Stimulated activated naive B cell treated with anti-CD40 and anti-IgM and Interleukin-4, amounts not matched to agents 10 μg/mL and 1 μg/mL and 100 μg/mL, for 72 hours (primary cell): ENCODE results near the gene SERPINB7.
A peak's percentile ranks its signal among the peaks of the same experiment; 100 is the strongest.

Experiments
- ATAC-seq, 2 donors: fragments of 150-1000 bp; cut with Tn5 transposase; replicated peaks; 2 replicates each; pipeline ENCODE4 v1.10.0; 2021; ENCODE audit warnings: moderate library complexity in 1 of 2
- DNase-seq: peaks from one replicate; pipeline ENCODE4 v3.0.0; 2021
- H3K27ac Mint-ChIP-seq: one replicate; pipeline ENCODE4 v1.8.0; 2022; ENCODE audit warnings: mild to moderate bottlenecking, mixed read lengths
- H3K27me3 Mint-ChIP-seq, 2 donors: one replicate each; pipeline ENCODE4 v1.8.0; 2022; ENCODE audit warnings: mixed read lengths in 2 of 2
- H3K36me3 Mint-ChIP-seq, 2 donors: one replicate each; pipeline ENCODE4 v1.8.0; 2022; ENCODE audit warnings: mixed read lengths in 2 of 2, mild to moderate bottlenecking in 1 of 2
- H3K4me1 Mint-ChIP-seq, 2 donors: one replicate each; pipeline ENCODE4 v1.8.0; 2022; ENCODE audit warnings: mixed read lengths in 2 of 2, mild to moderate bottlenecking in 1 of 2
- H3K4me3 Mint-ChIP-seq, 2 donors: one replicate each; pipeline ENCODE4 v1.8.0; 2022; ENCODE audit warnings: mild to moderate bottlenecking in 2 of 2, mixed read lengths in 2 of 2, moderate library complexity in 1 of 2
- H3K9me3 Mint-ChIP-seq, 2 donors: one replicate each; pipeline ENCODE4 v1.8.0; 2022; ENCODE audit warnings: mixed read lengths in 2 of 2, mild to moderate bottlenecking in 1 of 2

Gene SERPINB7

DNA sequence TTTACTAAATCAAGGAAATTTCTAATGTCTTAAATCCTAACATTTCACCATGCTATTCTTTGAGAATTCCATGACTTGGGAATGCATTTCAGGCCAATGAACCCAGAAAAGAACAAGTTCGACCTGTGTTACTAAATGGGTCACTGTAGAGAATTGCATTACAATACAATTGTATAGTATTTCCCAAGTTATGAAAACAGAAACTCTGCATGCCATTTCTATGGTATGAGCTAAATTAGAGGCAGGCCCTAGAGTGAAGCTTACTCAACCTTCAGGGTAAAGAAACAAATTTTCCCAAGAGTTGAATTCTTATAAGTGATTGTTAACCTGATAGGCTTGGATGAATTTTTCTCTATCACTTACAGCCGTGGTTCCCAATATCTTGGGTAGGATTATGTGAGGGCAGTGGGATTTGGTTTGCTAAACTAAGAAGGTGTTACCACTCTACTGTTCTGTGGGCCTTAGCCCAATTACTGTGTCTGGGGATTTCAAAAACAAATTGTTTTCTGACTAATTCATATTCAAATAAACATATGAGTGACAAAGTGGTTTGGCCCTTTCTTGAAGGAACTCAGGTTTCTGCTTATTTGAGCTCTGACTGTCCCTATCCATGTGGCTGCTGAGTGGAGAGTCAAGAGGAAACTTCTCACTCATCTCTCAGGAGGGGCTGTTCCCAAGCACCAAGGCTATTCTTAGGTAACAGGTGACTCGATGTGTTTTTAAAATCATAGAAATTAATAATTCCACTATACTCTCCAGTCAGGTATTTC, 11.2 kb upstream of the SERPINB7 start:
- peaks cover 5 to 8% of the 10 kb centered on the region in 2 donors for H3K36me3 Mint-ChIP-seq
- H3K9me3 Mint-ChIP-seq: peaks cover 14 to 17% of the 10 kb centered on the region in 2 donors
- H3K4me3 Mint-ChIP-seq: no peak overlapping the region
- no peaks in the 10 kb centered on the region for H3K4me1 Mint-ChIP-seq
- no peaks in the 10 kb centered on the region for H3K27me3 Mint-ChIP-seq
- H3K27ac Mint-ChIP-seq: no peak overlapping the region
- no peak for ATAC-seq
- DNase-seq: no peak

DNA sequence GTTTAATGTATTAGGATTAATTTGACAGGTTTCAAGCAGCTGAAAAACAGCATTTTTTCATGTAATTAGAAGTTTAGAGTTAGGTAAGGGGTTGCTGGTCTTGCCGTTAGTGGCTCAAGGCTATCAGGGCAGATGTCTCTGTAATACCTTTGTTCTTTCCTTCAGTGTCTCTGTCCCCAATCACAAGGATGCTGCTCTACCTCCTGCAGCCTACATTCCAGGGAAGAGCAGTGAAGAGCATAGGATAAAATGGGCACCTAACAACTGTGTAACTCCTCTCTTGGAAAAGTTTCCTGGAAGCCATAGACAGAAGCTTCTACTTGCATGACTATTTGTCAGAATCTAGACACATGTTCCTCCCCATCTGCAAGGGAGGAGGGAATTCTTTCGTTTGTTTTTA, 9.4 kb upstream of the SERPINB7 start:
- Mint-ChIP-seq H3K4me3 (no peak overlapping the region), H3K36me3 (no peaks in the 10 kb centered on the region), H3K27ac (no peak overlapping the region), H3K9me3 (peaks cover 4 to 7% of the 10 kb centered on the region in 2 donors), H3K4me1 (no peaks in the 10 kb centered on the region), H3K27me3 (peaks cover 0 to 3% of the 10 kb centered on the region in 2 donors)
- DNase-seq: no peak
- no peak for ATAC-seq

DNA sequence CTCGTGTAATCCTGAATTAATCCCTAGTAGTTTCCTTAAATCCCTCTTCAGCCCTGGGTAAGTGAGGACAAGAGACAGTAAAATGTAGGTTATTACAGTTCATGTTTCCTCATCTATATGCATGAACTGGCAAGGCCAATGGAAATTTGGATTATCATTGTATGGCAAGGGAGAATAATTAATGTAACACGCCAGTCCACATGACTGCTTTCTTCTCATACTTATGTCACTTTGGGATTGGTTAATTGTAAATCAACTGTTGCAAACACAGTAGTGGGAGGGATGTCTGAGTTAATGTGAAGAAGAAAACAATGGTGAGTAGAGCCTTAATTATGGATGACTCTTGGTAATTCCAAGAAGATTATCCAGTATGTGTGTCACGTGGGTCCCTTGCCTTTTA, 1.7 kb upstream of the SERPINB7 start:
- no peaks in the 10 kb centered on the region for H3K4me1 Mint-ChIP-seq
- no peaks in the 10 kb centered on the region for H3K36me3 Mint-ChIP-seq
- H3K9me3 Mint-ChIP-seq: no peaks in the 10 kb centered on the region
- ATAC-seq (no peak), DNase-seq (no peak)
- no peak overlapping the region for H3K27ac Mint-ChIP-seq
- no peak overlapping the region for H3K4me3 Mint-ChIP-seq
- H3K27me3 Mint-ChIP-seq: peaks cover 8 to 12% of the 10 kb centered on the region in 2 donors

DNA sequence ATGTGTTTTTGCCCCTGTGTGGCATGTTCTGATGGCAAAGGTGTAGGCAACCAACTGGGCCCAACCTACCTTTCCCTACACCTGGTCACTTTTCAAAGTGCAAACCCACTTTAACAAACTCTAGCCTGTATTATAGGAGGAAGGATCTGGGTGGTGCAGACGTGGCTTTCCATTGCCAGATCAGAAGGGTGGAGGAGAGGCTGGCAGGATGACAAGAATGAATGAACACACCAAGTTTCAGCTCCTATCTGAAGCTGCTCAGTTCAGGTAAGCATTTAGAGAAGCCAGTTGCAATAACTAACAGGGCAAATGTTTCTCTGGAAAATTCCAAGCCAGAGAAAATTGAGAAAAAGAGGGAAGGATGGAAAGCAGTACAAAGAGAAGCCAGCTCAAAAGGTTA, 707 bp upstream of the SERPINB7 start:
- no peak for ATAC-seq
- no peaks in the 10 kb centered on the region for H3K36me3 Mint-ChIP-seq
- no peak for DNase-seq
- no peak overlapping the region for H3K27ac Mint-ChIP-seq
- H3K4me1 Mint-ChIP-seq: no peaks in the 10 kb centered on the region
- no peaks in the 10 kb centered on the region for H3K9me3 Mint-ChIP-seq
- H3K27me3 Mint-ChIP-seq: peaks cover 8 to 12% of the 10 kb centered on the region in 2 donors
- H3K4me3 Mint-ChIP-seq: no peak overlapping the region

DNA sequence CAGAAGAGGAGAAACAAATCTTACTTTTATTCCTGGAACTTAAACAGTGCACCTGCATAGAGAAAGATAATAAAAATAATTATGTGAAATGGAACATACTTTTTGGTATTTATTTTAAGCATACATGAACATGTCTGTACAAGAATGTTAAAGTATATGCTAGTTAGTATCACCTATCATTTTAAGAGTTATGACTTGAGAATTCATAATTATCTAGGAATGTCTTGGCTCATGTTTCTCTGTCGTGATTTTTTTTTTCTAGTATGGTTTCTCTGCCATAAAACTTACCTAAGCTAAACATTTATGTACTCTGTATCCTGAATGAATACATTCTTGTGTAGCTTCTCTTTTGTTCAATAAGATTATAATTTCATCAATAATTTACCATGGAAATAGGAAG, 4.2 kb downstream of the SERPINB7 start:
- DNase-seq: no peak
- no peak for ATAC-seq
- Mint-ChIP-seq H3K4me1 (no peaks in the 10 kb centered on the region), H3K4me3 (no peak overlapping the region), H3K27me3 (no peaks in the 10 kb centered on the region), H3K27ac (no peak overlapping the region), H3K36me3 (no peaks in the 10 kb centered on the region), H3K9me3 (no peaks in the 10 kb centered on the region)

DNA sequence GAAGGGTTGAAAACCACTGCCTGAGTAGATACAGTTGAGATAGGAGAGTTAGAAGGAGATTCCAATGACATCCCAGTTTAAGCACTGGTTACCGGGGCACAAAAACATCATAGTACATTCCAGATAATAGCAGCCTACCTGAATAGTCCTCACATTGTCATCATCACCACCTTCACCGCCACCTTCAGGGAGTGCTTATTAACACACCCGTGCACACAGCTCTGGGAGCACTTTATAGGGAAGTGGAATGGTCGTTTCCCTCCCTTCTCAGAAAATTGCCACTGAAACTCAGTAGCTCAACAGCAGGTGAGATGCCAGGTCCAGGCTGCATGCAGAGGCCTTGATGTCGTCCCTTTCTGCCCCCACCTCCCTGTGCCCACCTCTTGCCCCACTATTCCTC, 8.2 kb downstream of the SERPINB7 start:
- peak; percentile 33 to 47 for ATAC-seq

DNA sequence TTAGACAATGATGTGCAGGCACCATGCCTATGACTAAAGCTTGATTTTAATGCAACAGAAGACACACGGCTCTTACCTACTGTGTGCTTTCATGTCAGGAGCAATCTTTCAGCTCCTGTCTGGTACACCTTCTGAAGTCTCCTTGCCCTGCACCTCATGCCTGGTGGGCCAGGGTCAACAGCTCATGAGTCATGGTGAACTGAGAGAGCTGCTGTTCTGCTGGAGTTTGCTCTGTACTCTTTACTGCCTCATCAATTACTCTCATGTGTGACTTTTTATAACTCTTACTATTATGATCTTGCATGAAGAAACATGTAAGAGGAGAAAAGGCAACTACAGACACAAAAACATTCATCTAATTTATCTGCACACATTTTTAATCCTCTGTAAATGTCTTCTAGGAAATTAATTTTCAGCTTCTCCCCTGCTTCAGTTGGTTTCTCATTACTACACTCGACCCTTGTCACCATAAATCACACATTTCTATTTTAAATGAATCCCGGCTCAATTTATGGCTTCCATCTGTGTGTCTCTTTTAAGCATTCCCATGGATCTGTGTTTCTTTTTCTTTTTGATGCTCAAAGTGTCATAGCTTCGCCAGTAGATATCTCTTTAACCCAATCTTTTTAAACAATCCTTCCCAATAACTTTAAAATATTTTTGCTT, 9.7 kb downstream of the SERPINB7 start:
- no peak for ATAC-seq
- Mint-ChIP-seq H3K4me1 (no peaks in the 10 kb centered on the region), H3K27ac (no peak overlapping the region), H3K4me3 (no peak overlapping the region), H3K9me3 (no peaks in the 10 kb centered on the region), H3K27me3 (no peaks in the 10 kb centered on the region), H3K36me3 (no peaks in the 10 kb centered on the region)
- DNase-seq: no peak

More for the DNA sequence above, 8.2 kb downstream of the SERPINB7 start:
- H3K9me3 Mint-ChIP-seq: no peaks in the 10 kb centered on the region
- no peak overlapping the region for H3K4me3 Mint-ChIP-seq
- H3K36me3 Mint-ChIP-seq: no peaks in the 10 kb centered on the region
- no peak for DNase-seq
- H3K27me3 Mint-ChIP-seq: no peaks in the 10 kb centered on the region
- H3K4me1 Mint-ChIP-seq: no peaks in the 10 kb centered on the region
- H3K27ac Mint-ChIP-seq: no peak overlapping the region

DNA sequence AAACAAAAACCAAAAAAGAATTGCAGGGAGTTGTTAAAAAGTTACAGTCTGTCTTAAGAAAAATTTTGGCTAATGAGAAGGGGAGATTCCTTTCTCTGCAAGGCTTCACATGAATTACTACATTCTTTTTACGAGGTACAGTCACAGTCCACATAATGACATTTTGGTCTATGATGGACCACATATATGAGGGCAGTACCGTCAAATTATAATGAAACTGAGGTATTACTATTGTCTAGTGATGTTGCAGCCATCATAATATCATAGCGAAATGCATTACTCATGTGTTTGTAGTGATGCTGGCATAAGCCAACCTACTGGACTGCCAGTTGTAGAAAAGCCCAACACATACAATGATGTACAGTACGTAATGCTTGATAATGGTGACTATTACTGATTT, 12.5 kb downstream of the SERPINB7 start:
- ATAC-seq: no peak

DNA sequence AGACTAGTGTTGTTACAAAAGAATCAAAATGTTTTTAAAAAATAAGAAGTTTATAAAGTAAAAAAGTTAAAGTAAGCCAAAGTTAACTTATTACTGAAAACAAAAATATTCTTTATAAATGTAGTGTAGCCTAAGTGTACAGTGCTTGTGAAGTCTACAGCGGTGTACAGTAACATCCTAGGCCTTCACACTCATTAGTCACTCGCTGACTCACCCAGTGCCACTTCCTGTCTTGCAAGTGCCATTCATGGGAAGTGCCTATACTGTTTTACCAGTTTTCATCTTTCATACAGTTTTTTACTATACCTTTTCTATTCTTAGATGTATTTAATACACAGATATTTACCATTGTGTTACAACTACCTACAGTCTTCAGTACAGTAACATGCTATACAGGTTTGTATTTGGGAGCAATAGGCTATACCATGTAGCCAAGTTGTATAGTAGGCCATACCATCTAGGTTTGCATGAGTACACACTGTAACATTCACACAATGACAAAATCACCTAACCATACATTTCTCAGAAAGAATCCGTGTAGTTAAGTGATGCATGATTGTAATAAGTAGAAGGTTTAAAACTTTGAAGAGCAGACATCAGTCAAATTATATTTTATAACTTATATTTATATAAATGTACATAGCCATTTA, 13.4 kb downstream of the SERPINB7 start:
- H3K27ac Mint-ChIP-seq: no peak overlapping the region
- H3K4me3 Mint-ChIP-seq: no peak overlapping the region
- H3K36me3 Mint-ChIP-seq: no peaks in the 10 kb centered on the region
- no peaks in the 10 kb centered on the region for H3K27me3 Mint-ChIP-seq
- H3K9me3 Mint-ChIP-seq: peaks cover 0 to 1% of the 10 kb centered on the region in 2 donors
- no peaks in the 10 kb centered on the region for H3K4me1 Mint-ChIP-seq
- peak; percentile 79 to 90 for ATAC-seq
- DNase-seq: no peak

More for the DNA sequence above, 12.5 kb downstream of the SERPINB7 start:
- Mint-ChIP-seq H3K27ac (no peak overlapping the region), H3K4me1 (no peaks in the 10 kb centered on the region), H3K4me3 (no peak overlapping the region), H3K36me3 (no peaks in the 10 kb centered on the region), H3K27me3 (no peaks in the 10 kb centered on the region), H3K9me3 (peaks cover 0 to 1% of the 10 kb centered on the region in 2 donors)
- DNase-seq: no peak

DNA sequence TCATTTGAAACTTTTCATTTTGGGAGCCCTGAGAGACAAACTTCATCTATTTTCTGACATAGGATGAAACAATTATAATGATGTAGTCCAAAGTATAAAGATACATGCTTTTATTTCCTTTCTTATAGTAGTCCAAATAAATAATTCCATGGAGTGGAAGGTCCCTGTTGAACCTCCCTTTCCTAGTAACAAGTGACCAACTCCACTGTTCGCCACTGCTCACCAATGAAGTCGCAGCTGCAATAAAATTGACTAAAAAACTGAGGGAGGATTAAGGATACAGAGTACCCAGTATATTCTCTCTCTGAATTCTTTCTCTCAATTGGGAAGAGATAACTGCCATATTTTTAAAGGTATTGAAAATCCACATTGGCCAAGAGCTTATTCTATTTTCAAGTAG, 14.1 kb downstream of the SERPINB7 start:
- peaks cover 0 to 1% of the 10 kb centered on the region in 2 donors for H3K9me3 Mint-ChIP-seq
- no peaks in the 10 kb centered on the region for H3K36me3 Mint-ChIP-seq
- no peaks in the 10 kb centered on the region for H3K4me1 Mint-ChIP-seq
- ATAC-seq (no peak), DNase-seq (no peak)
- no peak overlapping the region for H3K4me3 Mint-ChIP-seq
- no peak overlapping the region for H3K27ac Mint-ChIP-seq
- H3K27me3 Mint-ChIP-seq: no peaks in the 10 kb centered on the region

DNA sequence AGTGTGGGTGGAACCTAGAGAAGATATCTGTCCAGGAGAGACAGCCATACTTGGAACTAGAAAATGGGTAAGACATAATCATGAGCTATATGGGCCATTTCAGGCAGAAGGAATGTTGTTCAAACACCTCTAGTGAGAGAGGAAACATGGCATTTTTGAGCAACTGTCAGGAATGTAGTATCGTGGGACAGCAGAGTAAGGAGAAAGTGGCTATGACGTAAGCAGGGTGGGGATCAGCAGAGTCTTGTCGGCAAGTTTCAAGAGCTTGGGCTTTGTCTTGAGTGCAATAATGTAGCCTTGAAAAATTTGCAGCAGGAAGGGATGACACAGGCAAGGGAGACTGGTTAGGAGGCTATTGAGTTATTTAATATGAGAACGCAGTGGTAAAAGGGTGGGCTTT, 20.4 kb downstream of the SERPINB7 start:
- DNase-seq (no peak), ATAC-seq (no peak)
- H3K4me3 Mint-ChIP-seq: no peak overlapping the region
- no peaks in the 10 kb centered on the region for H3K4me1 Mint-ChIP-seq
- H3K27me3 Mint-ChIP-seq: no peaks in the 10 kb centered on the region
- no peaks in the 10 kb centered on the region for H3K36me3 Mint-ChIP-seq
- no peak overlapping the region for H3K27ac Mint-ChIP-seq
- H3K9me3 Mint-ChIP-seq: peaks cover 0 to 1% of the 10 kb centered on the region in 2 donors

DNA sequence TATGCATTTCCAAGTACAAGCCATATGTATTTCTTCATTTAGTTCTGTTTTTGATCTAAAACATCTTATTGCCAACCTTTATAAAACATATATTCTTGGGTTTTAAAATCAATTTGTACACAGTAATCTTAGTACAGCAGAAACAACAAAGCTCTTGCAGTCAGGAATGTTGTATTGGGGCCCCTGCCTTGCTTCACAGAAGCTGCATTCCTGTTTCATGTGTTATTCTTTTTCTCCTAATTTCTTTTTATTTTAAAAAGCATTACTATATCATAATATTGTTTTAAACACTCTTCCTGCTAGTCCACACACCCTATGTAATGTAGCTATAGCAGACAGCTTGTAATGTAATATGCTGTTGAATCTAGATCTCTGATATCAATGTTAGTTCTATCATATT, 24.0 kb downstream of the SERPINB7 start:
- no peak overlapping the region for H3K27ac Mint-ChIP-seq
- DNase-seq: no peak
- H3K4me3 Mint-ChIP-seq: no peak overlapping the region
- peaks cover 0 to 5% of the 10 kb centered on the region in 2 donors for H3K27me3 Mint-ChIP-seq
- ATAC-seq: no peak
- H3K4me1 Mint-ChIP-seq: no peaks in the 10 kb centered on the region
- no peaks in the 10 kb centered on the region for H3K9me3 Mint-ChIP-seq
- H3K36me3 Mint-ChIP-seq: no peaks in the 10 kb centered on the region

DNA sequence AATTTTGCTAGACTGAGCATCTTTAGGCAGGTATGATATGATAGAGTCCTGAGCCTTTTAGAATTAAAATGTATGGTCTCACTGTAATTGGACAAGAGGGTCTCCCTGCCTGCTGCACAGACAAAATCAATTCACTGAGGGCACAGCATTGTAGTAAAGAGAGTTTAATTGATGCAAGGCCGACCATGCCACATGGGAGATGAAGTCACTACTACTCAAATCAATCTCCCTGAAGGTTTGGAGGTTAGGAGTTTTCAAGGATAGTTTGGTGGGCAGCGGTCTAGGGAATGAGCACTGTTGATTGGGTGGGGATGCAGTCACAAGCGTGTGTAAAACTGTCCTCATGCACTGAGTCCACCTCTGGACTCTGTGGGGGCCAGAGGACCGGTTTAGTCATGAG, 26.1 kb downstream of the SERPINB7 start:
- no peak overlapping the region for H3K27ac Mint-ChIP-seq
- no peak for ATAC-seq
- H3K4me3 Mint-ChIP-seq: no peak overlapping the region
- H3K36me3 Mint-ChIP-seq: no peaks in the 10 kb centered on the region
- no peaks in the 10 kb centered on the region for H3K4me1 Mint-ChIP-seq
- DNase-seq: no peak
- peaks cover 0 to 1% of the 10 kb centered on the region in 2 donors for H3K9me3 Mint-ChIP-seq
- H3K27me3 Mint-ChIP-seq: peaks cover 4 to 5% of the 10 kb centered on the region in 2 donors

DNA sequence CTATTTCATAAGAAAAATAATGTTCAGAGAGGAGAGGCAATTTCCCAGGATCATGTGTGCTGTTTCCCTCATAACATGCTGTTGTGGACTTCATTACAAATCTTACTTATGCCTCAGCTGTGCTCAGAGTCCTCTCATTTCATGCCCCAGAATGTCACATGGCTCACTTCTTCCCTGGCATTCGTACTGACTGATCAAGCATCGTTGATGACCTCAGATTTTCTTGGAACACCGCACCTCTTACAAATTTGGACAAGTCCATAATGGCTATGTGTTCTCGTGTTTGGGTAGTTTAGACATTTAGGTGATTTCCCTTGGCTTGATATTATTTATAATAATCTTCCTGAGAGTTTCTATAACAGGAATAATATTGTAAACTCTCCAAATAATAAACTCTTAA, 32.9 kb downstream of the SERPINB7 start:
- Mint-ChIP-seq H3K4me3 (no peak overlapping the region), H3K36me3 (no peaks in the 10 kb centered on the region), H3K27me3 (peaks cover 8 to 13% of the 10 kb centered on the region in 2 donors), H3K4me1 (no peaks in the 10 kb centered on the region), H3K27ac (no peak overlapping the region), H3K9me3 (peaks cover 0 to 1% of the 10 kb centered on the region in 2 donors)
- DNase-seq (no peak), ATAC-seq (no peak)
